PC-9 (cell line): Measurements from ENCODE around the gene CPA3. TPM values are rescaled to one million over a fixed set of nuclear protein-coding genes. Genes with fewer than 3 reads are reported as not detected.

Experiments used
- BruUV-seq: library from RNA; stranded (reverse); fragments of 400-500 nt; replicated peaks from 2 replicates; lab custom pipeline; 2021; lab: Mats Ljungman, UMichigan
- CTCF ChIA-PET: fragments of 300-600 bp; sonication (Branson Sonifier 250); formaldehyde crosslinking; loops from one replicate; lab custom pipeline; 2022; ENCODE audit warnings: antibody characterized with exemption; lab: Charles Lee
- POLR2A ChIA-PET: fragments of 300-600 bp; sonication (Branson Sonifier 250); formaldehyde crosslinking; loops from one replicate; lab custom pipeline; 2022; ENCODE audit warnings: antibody characterized with exemption; ENCODE audit not compliant: unreplicated experiment; lab: Charles Lee
- DNase-seq, 2 experiments: peaks; one replicate each; pipeline versions ENCODE4 v3.0.0 to v3.0.0-alpha.2; 2015 to 2022; ENCODE audit warnings: mixed read lengths in 1 of 2
- H2AFZ ChIP-seq: fragments of 200-600 bp; sonication (generic); 2 replicates; pipeline ENCODE4 v1.8.1; 2017; ENCODE audit warnings: antibody characterized with exemption
- H3F3A ChIP-seq: fragments of 200-600 bp; sonication (generic); 2 replicates; pipeline ENCODE4 v1.8.1; 2017; ENCODE audit warnings: antibody characterized with exemption, mild to moderate bottlenecking, low read depth; ENCODE audit not compliant: insufficient read depth
- H3K27ac ChIP-seq: fragments of 200-600 bp; sonication (generic); 2 replicates; pipeline ENCODE4 v1.6.1; 2016; ENCODE audit warnings: mixed run types
- H3K27me3 ChIP-seq: fragments of 200-600 bp; sonication (generic); 2 replicates; pipeline ENCODE4 v1.6.1; 2016; ENCODE audit warnings: low read depth, mixed run types; ENCODE audit not compliant: insufficient read depth
- H3K36me3 ChIP-seq: fragments of 200-600 bp; sonication (generic); 2 replicates; pipeline ENCODE4 v1.6.1; 2016; ENCODE audit warnings: low read depth, mixed run types
- H3K4me1 ChIP-seq: fragments of 200-600 bp; sonication (generic); replicated peaks from 2 replicates; pipeline ENCODE4 v1.6.1; 2016; ENCODE audit warnings: mixed run types; ENCODE audit not compliant: insufficient read depth
- H3K4me2 ChIP-seq: fragments of 200-600 bp; sonication (generic); 2 replicates; pipeline ENCODE4 v1.6.1; 2017; ENCODE audit warnings: mixed run types
- H3K4me3 ChIP-seq: fragments of 200-600 bp; sonication (generic); 2 replicates; pipeline ENCODE4 v1.6.1; 2016; ENCODE audit warnings: mixed run types
- H3K79me2 ChIP-seq: fragments of 200-600 bp; sonication (generic); 2 replicates; pipeline ENCODE4 v1.6.1; 2017; ENCODE audit warnings: low read depth, mixed run types
- H3K9me2 ChIP-seq: fragments of 200-600 bp; sonication (generic); 2 replicates; pipeline ENCODE4 v1.8.1; 2017; ENCODE audit warnings: mild to moderate bottlenecking; ENCODE audit not compliant: insufficient read depth
- H3K9me3 ChIP-seq: fragments of 200-600 bp; sonication (generic); 2 replicates; pipeline ENCODE4 v1.8.1; 2016; ENCODE audit warnings: low read depth; ENCODE audit not compliant: insufficient read depth
- H4K20me1 ChIP-seq: fragments of 200-600 bp; sonication (generic); 2 replicates; pipeline ENCODE4 v1.8.1; 2017; ENCODE audit not compliant: insufficient read depth
- CTCF ChIP-seq: fragments of 200-600 bp; sonication (generic); conservative IDR thresholded peaks from 2 replicates; pipeline ENCODE4 v1.6.1; 2017; ENCODE audit warnings: mixed run types, antibody characterized with exemption, mild to moderate bottlenecking, moderate library complexity
- EZH2 ChIP-seq: fragments of 200-600 bp; sonication (generic); IDR thresholded peaks from 2 replicates; pipeline ENCODE4 v1.8.0; 2017; ENCODE audit warnings: antibody characterized with exemption, low read depth
- intact Hi-C: fragments of 100-400 bp; cut with micrococcal nuclease; formaldehyde crosslinking; loops from one replicate; pipeline ENCODE4 v1.10.0; 2022; ENCODE audit not compliant: unreplicated experiment
- total RNA-seq: library from RNA; stranded (reverse); gene quantifications from 2 replicates; pipeline ENCODE4 v1.2.3, GENCODE V29; 2021

Gene CPA3
- total RNA-seq, 1 experiment from 2014 or later: not detected

GRCh38 chr3:148930752-148931151 lies 65.7 kb downstream of the CPA3 start:
- no peaks in the 10 kb centered on the region for H3K79me2 ChIP-seq
- no peaks in the 10 kb centered on the region for H3K27me3 ChIP-seq
- H3F3A ChIP-seq: no peaks in the 10 kb centered on the region
- POLR2A ChIA-PET: no interaction called here
- intact Hi-C loops: no loop called here
- H3K4me2 ChIP-seq: no peak overlapping the region
- H3K36me3 ChIP-seq: no peaks in the 10 kb centered on the region
- no peaks in the 10 kb centered on the region for H3K9me3 ChIP-seq
- DNase-seq: no peak
- H3K27ac ChIP-seq: no peak overlapping the region
- TF ChIP-seq CTCF: no peak
- TF ChIP-seq EZH2: no peak
- no peaks in the 10 kb centered on the region for H3K4me1 ChIP-seq
- H4K20me1 ChIP-seq: no peaks in the 10 kb centered on the region
- BruUV-seq: no TSS peak
- no peak overlapping the region for H3K4me3 ChIP-seq
- CTCF ChIA-PET: no interaction called here
- H2AFZ ChIP-seq: no peak overlapping the region
- H3K9me2 ChIP-seq: no peaks in the 10 kb centered on the region; the same call in 1 of the 2 replicates

GRCh38 chr3:148931574-148931973 lies 66.5 kb downstream of the CPA3 start:
- Histone ChIP-seq H3K4me1 (no peaks in the 10 kb centered on the region), H4K20me1 (no peaks in the 10 kb centered on the region), H3K27me3 (no peaks in the 10 kb centered on the region), H3K79me2 (no peaks in the 10 kb centered on the region), H3F3A (no peaks in the 10 kb centered on the region), H3K36me3 (no peaks in the 10 kb centered on the region), H3K9me2 (no peaks in the 10 kb centered on the region; the same call in 1 of the 2 replicates), H2AFZ (no peak overlapping the region), H3K4me3 (no peak overlapping the region), H3K27ac (no peak overlapping the region), H3K9me3 (no peaks in the 10 kb centered on the region), H3K4me2 (no peak overlapping the region)
- no TSS peak for BruUV-seq
- POLR2A ChIA-PET: interaction anchor here (0.5 kb wide), 1 partner anchor 50 kb away, joined by 6 read pairs; no protein-coding TSS in a partner anchor
- intact Hi-C loops: no loop called here
- no peak for DNase-seq
- TF ChIP-seq CTCF (no peak), EZH2 (no peak)
- CTCF ChIA-PET: no interaction called here

GRCh38 chr3:148932972-148933371 lies 67.9 kb downstream of the CPA3 start:
- no peaks in the 10 kb centered on the region for H3K4me1 ChIP-seq
- no peak for DNase-seq
- TF ChIP-seq CTCF: no peak
- TF ChIP-seq EZH2: no peak
- H3K4me3 ChIP-seq: no peak overlapping the region
- no peak overlapping the region for H2AFZ ChIP-seq
- no peaks in the 10 kb centered on the region for H3K79me2 ChIP-seq
- no peaks in the 10 kb centered on the region for H3F3A ChIP-seq
- intact Hi-C loops: no loop called here
- ChIA-PET POLR2A (no interaction called here), CTCF (interaction anchor here (0.6 kb wide), 1 partner anchor 10 kb away, joined by 3 read pairs; no protein-coding TSS in a partner anchor)
- H3K27me3 ChIP-seq: no peaks in the 10 kb centered on the region
- H3K4me2 ChIP-seq: no peak overlapping the region
- no TSS peak for BruUV-seq
- H4K20me1 ChIP-seq: no peaks in the 10 kb centered on the region
- no peaks in the 10 kb centered on the region for H3K9me3 ChIP-seq
- no peaks in the 10 kb centered on the region for H3K36me3 ChIP-seq
- no peak overlapping the region for H3K27ac ChIP-seq
- H3K9me2 ChIP-seq: no peaks in the 10 kb centered on the region; the same call in 1 of the 2 replicates
